Measurements from ENCODE around the gene DLD. TPM values are rescaled to one million over a fixed set of nuclear protein-coding genes. Genes with fewer than 3 reads are reported as not detected.
"Not testable (repeated sequence)": the region's sequence is repeated elsewhere in the genome, so short reads cannot be mapped to it uniquely, and the experiment has no call there.

The DLD gene
- total RNA-seq, 1 donor from 2014 or later, result 19.2 TPM

DNA sequence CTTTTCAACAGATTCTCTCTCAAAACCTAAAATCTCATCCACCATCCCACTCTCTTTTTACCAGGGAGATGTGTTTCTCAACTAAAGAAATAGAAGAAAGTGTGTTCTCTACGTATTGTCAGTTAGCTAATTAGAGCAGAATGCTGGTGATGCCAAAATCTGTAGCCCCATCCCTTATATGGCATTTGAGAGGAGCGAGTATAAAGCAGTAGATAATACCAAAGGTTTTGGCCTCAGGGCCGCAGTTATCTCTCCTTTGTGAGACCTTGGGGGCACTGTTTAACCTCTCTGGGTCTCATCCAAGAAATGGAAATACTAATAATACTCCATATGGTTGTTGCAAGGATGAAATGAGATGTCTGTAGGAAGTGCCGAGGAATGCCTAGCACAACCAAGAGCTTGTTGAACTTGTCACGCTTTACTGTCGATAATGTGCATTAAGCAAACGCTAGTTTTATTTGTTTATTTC lies 456 bp upstream of the DLD start:
- peak overlapping the region; percentile 83 to 85 for H3K4me3 ChIP-seq
- peaks cover 0 to 6% of the 10 kb centered on the region in 2 donors for H3K36me3 ChIP-seq
- H3K4me1 ChIP-seq, result peaks cover 3 to 17% of the 10 kb centered on the region in 2 donors
- H3K27ac ChIP-seq, result peak overlapping the region; percentile 95
- no peaks in the 10 kb centered on the region for H3K27me3 ChIP-seq
- intact Hi-C loops (cut with DNase I), result loop anchor here (2.0 to 10.0 kb wide), 7 partner anchors 48 to 1228 kb away; partner anchors contain the start of genes BCAP29, CBLL1, CCDC71L and LAMB1
- no peaks in the 10 kb centered on the region for H3K9me3 ChIP-seq
- DNase-seq (ENCODE audit: low spot score in 2 of 2), result no peak
- no peak for TF ChIP-seq CTCF (IDR thresholded peaks at IDR 0.05)

GRCh38 chr7:107891636-107892366 lies 818 bp downstream of the DLD start:
- Histone ChIP-seq H3K27ac (peak overlapping the region; percentile 95), H3K4me1 (peaks cover 3 to 17% of the 10 kb centered on the region in 2 donors), H3K9me3 (no peaks in the 10 kb centered on the region), H3K36me3 (peaks cover 0 to 6% of the 10 kb centered on the region in 2 donors), H3K27me3 (no peaks in the 10 kb centered on the region), H3K4me3 (peak overlapping the region; percentile 83 to 85)
- no peak for TF ChIP-seq CTCF (IDR thresholded peaks at IDR 0.05)
- intact Hi-C loops (cut with DNase I), result loop anchor here (2.0 to 10.0 kb wide), 7 partner anchors 47 to 1230 kb away; partner anchors contain the start of genes BCAP29, CBLL1, CCDC71L and LAMB1
- no peak for DNase-seq (ENCODE audit: low spot score in 2 of 2)

- Histone ChIP-seq H3K27ac (peak overlapping the region in 1 of 2 donors; percentile 95), H3K4me3 (peak overlapping the region; percentile 83 to 85), H3K4me1 (peaks cover 3 to 17% of the 10 kb centered on the region in 2 donors)
- intact Hi-C loops (cut with DNase I), result loop anchor here (5.0 to 10.0 kb wide), 5 partner anchors 110 to 1230 kb away; partner anchors contain the start of genes BCAP29, CBLL1, CCDC71L and LAMB1
- DNase-seq (ENCODE audit: low spot score in 2 of 2); H3K27me3 ChIP-seq; H3K36me3 ChIP-seq; H3K9me3 ChIP-seq: not testable (repeated sequence)
Measured at GRCh38 chr7:107892367-107892741, 1.4 kb downstream of the DLD start.

DNA sequence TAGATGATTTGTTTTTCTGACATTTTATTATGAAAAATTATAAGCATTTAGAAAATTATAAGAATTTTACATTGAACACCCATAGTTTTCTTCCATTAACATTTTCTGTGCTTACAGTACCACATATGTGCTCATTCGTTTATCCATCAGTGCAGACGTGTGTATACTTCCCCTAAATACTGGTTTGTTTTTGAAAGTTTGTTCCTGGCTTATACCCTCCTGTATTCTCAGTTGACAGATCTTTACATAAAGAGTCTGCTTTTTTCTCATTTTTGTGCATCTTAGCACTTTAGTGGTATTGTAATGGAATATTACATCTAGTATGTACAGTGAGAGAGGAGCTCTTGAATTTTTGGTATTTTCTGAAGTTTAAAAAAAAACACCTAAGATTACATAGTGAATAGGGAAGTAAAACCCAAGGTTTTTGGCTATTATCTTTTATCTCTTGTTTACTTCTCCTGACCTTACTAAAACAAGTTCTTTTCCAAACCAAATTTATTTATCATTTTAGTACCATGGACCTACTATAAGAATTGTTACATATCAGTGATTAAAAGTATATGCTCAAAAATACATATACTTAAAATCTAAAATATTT lies 8.1 kb downstream of the DLD start:
- H3K9me3 ChIP-seq, result no peaks in the 10 kb centered on the region
- no peaks in the 10 kb centered on the region for H3K27me3 ChIP-seq
- H3K36me3 ChIP-seq, result peaks cover 9 to 19% of the 10 kb centered on the region in 2 donors
- no peak overlapping the region for H3K27ac ChIP-seq
- no peak for TF ChIP-seq CTCF (IDR thresholded peaks at IDR 0.05)
- no peak for DNase-seq (ENCODE audit: low spot score in 2 of 2)
- peaks cover 0 to 2% of the 10 kb centered on the region in 2 donors for H3K4me1 ChIP-seq
- intact Hi-C loops (cut with DNase I), result loop anchor here (10.0 kb wide), 1 partner anchor 314 kb away; the partner anchor contains the start of gene BCAP29
- H3K4me3 ChIP-seq, result no peak overlapping the region

GRCh38 chr7:107900496-107901015 lies 9.6 kb downstream of the DLD start:
- no peaks in the 10 kb centered on the region for H3K27me3 ChIP-seq
- no peak overlapping the region for H3K4me3 ChIP-seq
- intact Hi-C loops (cut with DNase I), result no loop called here
- peaks cover 0 to 2% of the 10 kb centered on the region in 2 donors for H3K4me1 ChIP-seq
- TF ChIP-seq CTCF (IDR thresholded peaks at IDR 0.05), result no peak
- no peaks in the 10 kb centered on the region for H3K9me3 ChIP-seq
- no peak for DNase-seq (ENCODE audit: low spot score in 2 of 2)
- no peak overlapping the region for H3K27ac ChIP-seq
- peaks cover 18 to 24% of the 10 kb centered on the region in 2 donors for H3K36me3 ChIP-seq

GRCh38 chr7:107902381-107902780 lies 11.4 kb downstream of the DLD start:
- intact Hi-C loops (cut with DNase I), result no loop called here
- no peaks in the 10 kb centered on the region for H3K9me3 ChIP-seq
- H3K4me3 ChIP-seq, result no peak overlapping the region
- peaks cover 0 to 2% of the 10 kb centered on the region in 2 donors for H3K4me1 ChIP-seq
- H3K36me3 ChIP-seq, result peaks cover 24 to 42% of the 10 kb centered on the region in 2 donors
- no peak for TF ChIP-seq CTCF (IDR thresholded peaks at IDR 0.05)
- DNase-seq (ENCODE audit: low spot score in 2 of 2), result no peak
- no peaks in the 10 kb centered on the region for H3K27me3 ChIP-seq
- H3K27ac ChIP-seq, result no peak overlapping the region
